Measurements from ENCODE around the gene HNRNPM.
"Not testable (repeated sequence)": the region's sequence is repeated elsewhere in the genome, so short reads cannot be mapped to it uniquely, and the experiment has no call there.

The HNRNPM gene

DNA sequence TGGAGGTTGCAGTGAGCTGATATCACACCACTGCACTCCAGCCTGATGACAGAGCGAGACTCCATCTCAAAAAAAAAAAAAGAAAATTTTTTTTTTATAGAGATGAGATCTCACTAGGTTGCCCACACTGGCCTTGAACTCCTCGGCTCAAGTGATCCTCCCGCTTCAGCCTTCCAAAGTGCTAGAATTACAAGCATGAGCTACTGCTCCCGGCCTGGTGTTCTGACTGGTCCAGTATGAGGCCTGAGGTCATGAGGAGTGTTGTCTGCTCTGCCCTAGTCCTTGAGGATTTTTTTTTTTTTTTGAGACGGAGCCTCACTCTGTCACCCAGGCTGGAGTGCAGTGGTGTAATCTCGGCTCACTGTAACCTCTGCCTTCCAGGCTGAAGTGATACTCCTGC is 19.4 kb upstream of the HNRNPM start:
- not testable (repeated sequence) for DNase-seq

DNA sequence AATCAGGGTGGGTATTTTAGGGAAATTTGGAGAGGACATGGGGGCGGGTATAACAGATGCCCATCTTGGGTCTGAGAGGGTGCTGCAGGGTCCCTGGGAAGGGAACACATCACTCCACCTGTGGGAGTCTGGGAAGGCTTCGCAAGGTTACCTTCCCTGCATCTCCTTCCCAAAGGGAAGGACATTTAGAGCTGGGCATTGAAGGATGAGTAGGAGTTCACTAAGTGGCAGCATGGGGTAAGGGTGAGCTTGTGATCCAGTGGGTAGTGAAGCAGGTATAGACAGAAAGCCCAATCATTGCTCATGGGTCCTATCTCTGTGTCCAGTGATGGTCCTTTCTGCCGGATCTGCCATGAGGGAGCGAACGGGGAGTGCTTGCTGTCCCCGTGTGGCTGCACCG is 18.5 kb upstream of the HNRNPM start:
- DNase-seq: no peak

DNA sequence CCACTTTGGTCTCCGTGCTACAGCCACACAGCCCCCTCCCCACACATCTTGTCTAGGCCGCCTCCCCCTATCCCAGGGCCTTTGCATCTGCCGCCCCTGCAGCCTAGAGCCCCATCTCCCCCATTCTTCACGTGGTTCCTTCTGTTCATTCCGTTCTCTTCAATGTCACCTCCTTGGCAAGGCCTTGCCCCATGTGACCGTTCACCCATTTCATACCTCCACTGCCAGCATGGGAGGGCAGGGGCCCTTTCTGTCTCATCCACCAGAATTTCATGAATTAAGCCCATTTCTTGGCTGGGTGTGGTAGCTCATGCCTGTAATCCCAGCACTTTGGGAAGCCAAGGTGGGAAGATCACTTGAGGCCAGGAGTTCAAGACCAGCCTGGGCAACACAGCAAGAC is 15.7 kb upstream of the HNRNPM start:
- DNase-seq: no peak

DNA sequence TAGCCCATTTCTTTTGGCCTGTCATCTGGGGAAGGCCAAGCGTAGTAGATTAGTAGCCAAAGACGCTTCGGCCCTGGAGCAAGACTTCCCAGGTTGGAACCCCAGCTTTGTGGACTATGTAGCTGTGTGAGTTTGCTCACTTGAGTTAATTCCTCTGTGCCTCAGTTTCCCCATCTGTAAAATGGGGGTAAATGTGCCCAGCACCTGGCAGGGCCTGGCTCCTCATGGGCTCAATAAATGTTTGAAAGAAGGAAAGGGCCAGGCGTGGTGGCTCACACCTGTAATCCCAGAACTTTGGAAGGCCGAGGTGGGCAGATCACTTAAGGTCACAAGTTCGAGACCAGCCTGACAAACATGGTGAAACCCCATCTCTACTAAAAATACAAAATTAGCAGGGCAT is 14.9 kb upstream of the HNRNPM start:
- no peak for DNase-seq

DNA sequence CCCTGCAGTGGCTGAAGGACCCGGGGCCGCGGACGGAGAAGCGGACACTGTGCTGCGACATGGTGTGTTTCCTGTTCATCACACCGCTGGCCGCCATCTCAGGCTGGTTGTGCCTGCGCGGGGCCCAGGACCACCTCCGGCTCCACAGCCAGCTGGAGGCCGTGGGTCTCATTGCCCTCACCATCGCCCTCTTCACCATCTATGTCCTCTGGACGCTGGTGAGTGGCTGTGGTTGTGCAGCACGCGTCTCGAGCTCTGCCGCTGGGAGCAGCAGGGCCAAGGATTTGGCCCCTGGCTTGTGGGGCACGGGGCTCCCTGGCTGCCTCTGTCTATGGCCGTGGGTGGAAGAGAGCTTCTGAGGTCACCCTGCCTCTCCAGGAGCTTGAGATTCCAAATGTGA is 14.1 kb upstream of the HNRNPM start:
- DNase-seq: no peak

DNA sequence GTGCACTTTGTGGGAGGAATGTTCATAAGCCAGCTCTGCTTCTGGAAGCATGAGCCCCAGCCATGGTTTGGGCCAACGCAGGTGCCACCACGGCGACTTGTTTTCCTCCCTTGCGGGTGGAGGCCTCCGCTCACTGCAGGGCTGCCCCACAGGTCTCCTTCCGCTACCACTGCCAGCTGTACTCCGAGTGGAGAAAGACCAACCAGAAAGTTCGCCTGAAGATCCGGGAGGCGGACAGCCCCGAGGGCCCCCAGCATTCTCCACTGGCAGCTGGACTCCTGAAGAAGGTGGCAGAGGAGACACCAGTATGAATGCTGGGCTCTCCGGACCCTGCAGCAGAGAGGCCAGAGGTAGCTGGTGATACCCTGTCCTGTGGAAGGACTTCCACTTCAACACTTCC is 6.5 kb upstream of the HNRNPM start:
- DNase-seq: no peak

DNA sequence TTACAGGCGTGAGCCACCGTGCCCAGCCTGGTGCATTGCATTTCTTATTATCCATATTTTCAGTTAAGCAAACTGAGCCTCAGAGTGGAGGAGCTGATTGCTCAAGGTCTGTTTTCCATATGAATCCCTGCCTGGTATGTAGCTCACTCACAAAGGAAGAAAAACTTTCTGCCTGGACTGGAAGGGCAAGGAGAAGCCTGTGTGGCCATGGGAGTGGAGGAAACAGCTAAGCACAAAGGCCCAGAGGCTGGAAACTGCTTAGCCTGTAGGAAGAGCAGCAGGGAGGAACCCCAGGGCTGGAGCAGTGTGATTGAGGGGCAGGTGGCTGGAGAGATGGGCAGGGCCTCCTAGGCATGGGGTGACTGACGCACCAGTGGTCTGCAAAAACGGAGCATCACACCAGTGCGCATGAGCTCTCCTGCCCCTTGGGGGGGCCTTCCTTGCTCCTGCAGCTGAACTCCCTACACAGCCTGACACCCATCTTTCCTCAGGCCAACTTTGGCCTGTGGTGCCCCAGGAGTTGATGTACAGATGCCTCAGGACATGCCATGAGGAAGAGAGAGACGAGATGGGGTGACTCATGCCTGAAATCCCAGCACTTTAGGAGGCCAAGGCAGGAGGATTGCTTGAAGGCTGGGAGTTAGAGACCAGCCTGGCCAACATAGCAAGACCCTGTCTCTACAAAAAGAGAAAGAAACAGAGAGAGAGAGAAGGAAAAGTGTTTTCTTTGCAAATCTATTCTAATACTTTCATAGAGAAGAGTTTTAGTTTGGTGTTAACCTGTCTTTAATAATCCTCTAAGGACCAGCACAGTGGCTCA is 2.8 kb upstream of the HNRNPM start:
- DNase-seq: no peak

DNA sequence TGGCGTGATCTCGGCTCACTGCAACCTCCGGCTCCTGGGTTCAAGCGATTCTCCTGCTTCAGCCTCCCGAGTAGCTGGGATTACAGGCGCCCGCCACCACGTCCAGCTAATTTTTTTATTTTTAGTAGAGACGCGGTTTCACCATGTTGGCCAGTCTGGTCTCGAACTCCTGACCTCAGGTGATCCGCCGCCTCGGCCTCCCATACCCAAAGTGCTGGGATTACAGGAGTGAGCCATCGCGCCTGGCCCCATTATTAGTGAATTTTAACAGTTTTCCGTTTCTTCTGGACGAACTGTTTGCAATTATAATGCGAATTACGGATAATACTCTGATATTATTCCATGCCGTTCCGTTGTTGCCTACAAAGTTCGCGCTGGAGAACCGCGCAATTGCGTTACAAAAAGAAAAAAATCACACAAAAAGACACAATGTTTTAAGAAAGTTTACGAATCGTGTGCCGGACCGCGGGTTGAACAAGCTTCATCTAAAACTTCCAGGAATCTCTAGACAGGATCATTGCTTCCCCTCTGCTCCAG is 567 bp upstream of the HNRNPM start:
- not testable (repeated sequence) for DNase-seq

DNA sequence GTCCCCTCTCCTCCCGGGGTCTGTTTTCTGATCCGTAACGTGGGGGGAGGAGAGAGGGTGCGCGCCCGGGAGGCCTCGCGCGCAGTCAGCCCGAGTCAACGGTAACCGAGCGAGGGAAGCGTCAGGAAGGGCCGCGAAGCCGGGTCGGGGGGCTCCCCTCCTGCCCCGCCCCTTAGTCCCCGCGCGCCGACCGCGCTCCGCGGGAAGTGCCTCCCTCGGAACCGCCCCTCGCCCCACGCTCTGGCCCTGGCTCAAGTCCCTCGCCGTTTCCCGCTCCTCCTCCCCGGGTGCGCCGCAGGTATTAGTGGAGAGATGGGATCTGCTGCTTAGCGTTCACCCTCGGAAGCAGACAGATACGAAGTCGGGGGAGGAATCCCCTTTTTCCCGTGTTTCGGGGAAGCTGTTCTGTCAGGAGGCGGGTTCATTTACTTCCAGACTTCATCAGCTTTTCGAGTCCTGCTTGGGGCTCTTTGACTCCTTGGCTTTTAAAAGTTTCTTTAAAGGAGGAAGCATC is 770 bp downstream of the HNRNPM start:
- peak; percentile 35 for DNase-seq

DNA sequence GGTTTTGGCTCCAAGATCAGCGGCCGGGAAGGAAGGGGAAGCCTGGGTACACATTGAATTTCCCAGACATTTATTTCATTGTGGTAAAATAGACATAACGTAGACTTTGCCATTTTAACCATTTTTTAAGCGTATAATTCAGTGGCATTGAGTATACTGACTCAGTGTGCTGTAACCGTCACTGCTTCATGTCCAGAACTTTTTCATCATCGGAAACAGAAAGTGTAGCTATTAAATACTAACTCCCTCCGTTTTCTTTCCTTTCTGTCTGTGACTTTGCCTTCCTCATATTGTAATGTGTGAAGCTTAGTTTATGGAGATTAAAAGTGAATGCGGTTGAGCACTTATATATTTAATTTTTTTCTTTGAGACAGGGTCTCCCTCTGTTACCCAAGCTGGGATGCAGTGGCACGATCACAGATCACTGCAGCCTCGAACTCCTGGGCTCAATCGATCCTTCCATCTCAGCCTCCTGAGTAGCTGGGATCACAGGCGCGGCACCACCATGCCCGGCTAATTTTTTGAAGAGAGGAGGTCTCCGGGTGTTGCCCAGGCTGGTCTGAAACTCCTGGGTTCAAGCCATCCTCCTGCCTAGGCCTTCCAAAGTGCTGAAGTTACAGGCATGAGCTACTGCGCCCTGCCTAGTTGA is 1.4 kb downstream of the HNRNPM start:
- no peak for DNase-seq

DNA sequence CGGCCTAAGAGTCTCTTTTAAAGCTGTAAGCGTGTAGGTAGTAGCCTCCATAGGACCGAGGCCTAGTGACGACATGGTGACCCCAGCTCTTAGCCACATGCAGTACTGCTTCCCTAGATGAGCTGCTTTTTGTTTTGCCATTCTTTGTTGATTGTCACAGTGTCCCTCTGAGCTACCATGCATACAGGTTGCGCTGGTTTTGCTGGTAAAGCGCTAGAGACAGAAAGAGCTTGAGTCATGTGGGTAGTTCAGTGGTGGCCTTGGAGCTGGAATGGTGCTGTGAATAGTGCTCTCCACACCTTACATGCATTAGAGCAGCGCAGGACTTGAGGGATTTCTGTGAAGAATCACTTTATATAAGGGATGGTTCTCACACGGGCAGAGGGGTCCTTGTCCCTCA is 5.1 kb downstream of the HNRNPM start:
- no peak for DNase-seq

DNA sequence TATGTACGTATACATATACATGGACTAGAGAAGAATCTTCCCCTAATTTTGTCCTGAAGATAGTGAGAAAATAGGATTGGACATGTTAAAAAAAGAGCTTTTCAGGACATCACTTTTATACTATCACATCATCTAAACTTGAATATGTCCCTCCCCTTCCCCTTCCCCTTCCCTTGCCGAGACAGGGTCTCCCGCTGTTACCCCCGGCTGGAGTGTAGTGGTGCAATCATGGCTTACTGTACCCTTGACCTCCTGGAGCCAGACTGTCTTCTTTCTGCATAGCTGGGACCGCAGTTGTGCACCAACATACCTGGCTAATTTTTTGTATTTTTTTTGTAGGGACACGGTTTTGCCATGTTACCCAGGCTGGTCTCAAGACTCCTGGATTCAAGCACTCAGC is 6.6 kb downstream of the HNRNPM start:
- no peak for DNase-seq

DNA sequence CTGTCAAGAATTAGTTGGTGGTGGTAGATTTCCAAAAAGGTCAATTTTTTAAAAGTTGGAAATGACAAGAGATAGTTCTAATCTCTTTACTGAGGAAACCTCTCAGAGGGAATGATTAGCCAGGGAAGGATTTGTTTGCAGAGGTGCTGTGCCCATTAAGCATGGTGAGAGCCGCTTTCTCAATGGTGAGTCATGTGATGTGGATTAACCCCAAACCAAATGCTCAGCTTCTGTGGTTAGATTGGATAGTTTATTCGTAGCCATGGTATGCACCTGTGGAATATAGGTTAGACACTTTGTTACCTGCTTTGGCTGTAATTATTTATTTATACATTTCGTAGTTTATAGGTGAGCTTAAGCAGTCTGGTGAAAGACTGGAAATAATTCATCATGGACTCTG is 7.1 kb downstream of the HNRNPM start:
- no peak for DNase-seq

DNA sequence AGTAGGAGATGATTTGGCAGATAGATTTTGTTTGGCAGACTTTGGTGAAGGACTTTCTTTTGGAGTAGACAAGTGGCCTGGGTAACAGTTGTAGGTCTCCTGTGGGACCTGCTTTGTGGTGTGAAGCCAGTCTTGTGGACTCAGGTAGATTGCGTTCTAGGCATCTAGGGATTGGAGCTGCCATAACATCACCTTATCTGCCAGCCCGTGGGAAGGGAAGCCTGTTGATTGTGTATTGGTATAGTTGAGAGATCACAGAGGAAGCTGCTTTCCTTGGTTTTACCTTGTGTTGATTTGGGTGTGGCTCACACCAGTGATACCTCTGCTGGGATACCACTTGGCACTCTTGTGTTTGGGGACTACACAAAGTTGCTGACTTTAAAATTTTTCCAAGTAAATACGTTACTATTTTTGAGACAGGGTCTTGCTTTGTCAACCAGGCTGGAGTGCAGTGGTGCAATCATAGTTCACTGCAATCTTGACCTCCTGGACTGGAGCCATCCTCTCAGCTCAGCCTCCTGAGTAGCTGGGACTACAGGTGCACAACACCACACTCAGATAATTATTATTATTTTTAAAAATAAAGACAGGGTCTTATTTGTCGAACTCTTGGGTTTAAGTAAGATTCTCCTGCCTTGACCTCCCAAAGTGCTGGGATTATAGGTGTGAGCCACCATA is 7.8 kb downstream of the HNRNPM start:
- no peak for DNase-seq

DNA sequence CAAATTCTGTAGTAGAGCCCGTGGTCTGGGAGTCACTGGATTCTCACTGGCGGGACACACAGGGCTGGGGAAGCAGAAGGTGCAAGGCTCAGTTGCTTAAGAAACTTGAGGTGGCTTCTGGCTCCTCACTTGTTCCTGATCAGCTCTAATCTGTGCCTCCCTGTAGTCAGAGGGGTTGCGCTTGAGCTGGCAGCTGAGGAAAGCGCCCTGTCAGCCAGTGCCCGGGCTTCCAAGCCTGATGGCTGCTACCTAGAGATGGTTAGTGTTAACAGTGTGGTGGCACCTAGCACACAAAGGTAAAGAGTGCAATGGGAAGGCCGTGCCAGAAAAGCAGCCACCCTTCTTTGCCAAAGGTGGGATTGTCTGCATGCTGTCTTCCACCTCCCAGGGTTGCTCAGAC is 8.8 kb downstream of the HNRNPM start:
- DNase-seq: no peak

DNA sequence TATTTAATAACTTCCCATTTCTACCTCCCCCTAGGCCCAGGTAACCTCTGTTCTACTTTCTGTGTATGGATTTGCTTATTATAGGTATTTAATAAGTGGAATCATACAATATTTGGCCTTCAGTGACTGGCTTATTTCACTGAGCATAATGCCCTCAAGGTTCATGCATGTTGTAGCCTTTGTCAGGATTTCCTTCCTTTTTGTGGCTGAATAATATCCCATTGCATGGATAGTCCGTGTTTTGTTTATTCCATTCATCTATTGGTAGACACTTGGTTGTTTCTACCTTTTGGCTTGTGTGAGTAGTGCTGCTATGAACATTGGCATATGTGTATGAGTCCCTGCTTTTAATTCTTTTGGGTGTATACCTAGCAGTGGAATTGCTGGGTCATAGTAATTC is 9.4 kb downstream of the HNRNPM start:
- no peak for DNase-seq

DNA sequence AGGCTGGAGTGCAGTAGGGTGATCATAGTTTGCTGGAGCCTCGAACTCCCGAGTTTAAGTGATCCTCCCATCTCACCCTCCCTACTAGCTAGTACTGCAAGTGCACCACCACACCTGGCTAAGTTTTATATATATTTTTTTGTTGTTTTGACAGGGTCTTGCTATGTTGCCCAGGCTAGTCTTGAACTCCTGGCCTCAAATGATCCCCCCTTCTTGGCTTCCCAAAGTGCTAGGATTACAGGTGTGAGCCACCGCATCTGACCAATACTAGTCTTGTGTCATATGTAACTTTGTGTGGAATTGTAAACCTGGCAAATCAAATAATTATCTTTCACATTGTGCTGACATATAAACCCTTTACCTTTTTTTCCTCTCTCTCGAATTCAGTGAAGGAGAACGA is 10.2 kb downstream of the HNRNPM start:
- DNase-seq: no peak

DNA sequence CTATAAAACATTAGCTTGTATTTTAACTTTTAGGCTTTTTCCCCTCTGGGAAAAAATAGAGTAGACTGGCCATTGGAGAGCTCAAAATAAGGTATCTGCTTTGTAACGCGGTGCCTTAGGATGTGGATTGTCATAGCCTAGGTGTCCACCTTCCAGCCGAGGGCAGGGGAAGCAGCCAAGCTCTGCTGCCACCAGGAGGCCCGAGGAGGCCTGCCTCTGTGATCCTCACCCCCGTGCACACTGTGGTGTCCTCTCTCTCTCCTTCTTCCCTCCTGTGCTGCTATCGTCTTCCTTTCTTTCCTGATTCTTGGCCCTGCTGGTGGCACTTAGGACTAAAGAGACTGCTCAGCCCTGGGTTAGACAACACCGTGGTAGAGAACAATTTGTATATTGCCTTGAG is 11.3 kb downstream of the HNRNPM start:
- DNase-seq: no peak

DNA sequence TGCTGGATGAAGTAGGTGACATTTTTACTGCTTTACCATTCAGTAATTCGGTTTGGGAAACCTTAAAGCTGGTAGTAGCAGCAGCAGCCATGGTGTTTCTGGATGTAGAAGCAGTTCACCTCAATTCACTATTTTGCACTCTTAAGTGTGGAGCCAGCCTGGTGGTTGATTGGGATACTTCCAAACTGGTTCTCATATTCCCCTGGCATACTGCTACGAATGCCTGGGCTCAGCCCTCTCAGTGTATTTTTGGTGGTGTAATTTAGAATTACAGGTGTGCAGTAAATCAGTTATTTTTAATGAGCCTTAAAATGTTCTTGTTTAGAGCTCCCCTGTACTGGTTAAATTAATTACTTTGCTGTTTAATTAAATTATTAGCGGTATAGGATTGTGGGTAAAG is 12.4 kb downstream of the HNRNPM start:
- DNase-seq: no peak

DNA sequence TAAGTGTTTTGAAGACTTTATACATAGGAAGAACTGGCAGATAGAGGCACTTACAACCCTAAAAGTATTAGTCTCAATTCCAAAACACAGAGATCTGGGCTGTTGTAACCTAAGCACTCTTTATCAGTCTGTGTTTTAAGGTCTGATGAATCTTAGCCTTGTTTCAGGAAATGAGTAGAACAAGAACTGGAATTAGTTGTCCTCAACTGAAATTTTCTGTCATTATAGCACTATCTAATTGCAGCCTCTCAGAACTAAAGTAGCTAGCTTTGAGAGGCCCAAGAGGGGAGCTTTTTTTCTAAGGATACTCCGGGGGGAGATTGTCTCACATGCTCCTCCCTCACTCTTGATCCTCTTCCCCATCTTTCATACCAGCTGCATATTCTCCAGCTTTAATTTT is 13.1 kb downstream of the HNRNPM start:
- no peak for DNase-seq

DNA sequence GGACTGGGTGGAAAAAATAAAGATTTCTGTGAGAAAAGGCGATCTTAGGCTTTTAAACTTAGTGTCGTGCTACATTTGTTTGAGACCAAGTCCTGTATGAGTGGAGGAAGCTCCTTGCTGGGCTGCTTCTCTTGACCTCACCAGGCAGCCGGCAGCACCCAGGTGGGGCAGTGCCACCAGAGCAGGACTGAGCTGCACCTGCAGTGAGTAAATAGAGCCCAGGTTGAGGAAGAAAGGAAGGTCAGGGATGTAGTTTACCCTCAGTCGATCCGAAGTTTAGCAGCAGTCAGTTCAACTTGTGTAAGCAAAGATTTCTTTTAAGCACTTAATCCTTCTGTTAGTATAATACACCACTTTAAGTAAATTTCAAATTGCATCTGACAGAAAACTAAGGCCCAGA is 13.6 kb downstream of the HNRNPM start:
- no peak for DNase-seq

DNA sequence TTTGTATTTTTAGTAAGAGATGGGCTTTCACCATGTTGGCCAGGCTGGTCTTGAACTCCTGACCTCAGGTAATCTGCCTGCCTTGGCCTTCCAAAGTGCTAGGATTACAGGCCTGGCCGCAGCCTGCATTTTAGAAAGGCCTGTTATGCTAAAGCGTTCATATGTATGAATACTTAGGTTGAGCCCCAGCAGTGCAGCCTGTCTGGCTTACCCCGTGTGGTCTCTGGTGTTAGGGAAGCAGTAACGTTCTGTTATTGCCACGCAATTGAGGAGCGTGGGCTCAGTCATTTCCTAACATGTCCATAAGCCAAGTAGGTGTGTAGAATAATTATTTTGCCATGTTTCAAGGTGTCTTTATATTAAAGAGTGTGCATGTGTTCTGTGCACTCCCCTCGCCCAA is 14.3 kb downstream of the HNRNPM start:
- no peak for DNase-seq

DNA sequence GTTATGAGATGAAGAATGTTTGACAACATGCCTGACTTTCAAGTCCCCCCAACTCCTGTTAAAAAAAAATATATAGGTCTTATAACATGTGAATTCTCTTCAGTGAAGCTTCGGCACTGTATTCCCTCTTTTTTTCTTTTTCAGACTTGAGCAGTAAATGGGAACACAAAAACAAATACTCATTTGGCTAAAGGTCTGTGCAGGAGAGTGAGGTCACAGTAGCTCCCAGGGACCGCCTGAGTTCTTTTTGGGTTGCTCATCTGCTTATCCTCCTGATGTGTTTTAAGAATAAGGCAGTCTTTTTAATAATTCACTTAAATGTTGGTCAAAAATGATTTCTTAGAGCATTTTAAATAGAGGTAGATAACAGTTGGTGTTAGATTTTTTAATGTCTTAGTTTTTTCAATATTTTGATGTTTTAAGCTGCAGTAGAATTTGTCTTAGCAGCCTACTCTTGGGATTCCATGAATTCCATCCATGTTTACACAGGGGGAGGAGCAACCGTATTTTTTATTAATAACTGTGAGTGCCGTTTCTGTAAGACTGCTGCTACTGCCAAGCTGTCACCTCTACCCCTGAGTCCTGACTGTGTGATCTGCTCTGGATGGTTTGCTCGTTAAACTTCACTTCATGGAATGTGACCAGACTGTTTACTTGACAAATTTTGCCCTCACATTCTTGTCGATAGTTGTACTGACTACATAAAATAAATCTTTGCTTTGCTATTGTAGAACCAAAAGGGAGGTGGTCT is 14.9 kb downstream of the HNRNPM start:
- DNase-seq: no peak

Measured in effector CD8-positive, alpha-beta T cell (primary cell).